PC-9 (cell line): ENCODE data around the gene ADIPOR1. TPM values are rescaled to one million over a fixed set of nuclear protein-coding genes. Genes with fewer than 3 reads are reported as not detected.

Experiments used
- BruUV-seq: library from RNA; stranded (reverse); fragments of 400-500 nt; replicated peaks from 2 replicates; lab custom pipeline; 2021; lab: Mats Ljungman, UMichigan
- CTCF ChIA-PET: fragments of 300-600 bp; sonication (Branson Sonifier 250); formaldehyde crosslinking; loops from one replicate; lab custom pipeline; 2022; ENCODE audit warnings: antibody characterized with exemption; lab: Charles Lee
- POLR2A ChIA-PET: fragments of 300-600 bp; sonication (Branson Sonifier 250); formaldehyde crosslinking; loops from one replicate; lab custom pipeline; 2022; ENCODE audit warnings: antibody characterized with exemption; ENCODE audit not compliant: unreplicated experiment; lab: Charles Lee
- DNase-seq, 2 experiments: peaks; one replicate each; pipeline versions ENCODE4 v3.0.0 to v3.0.0-alpha.2; 2015 to 2022; ENCODE audit warnings: mixed read lengths in 1 of 2
- H2AFZ ChIP-seq: fragments of 200-600 bp; sonication (generic); 2 replicates; pipeline ENCODE4 v1.8.1; 2017; ENCODE audit warnings: antibody characterized with exemption
- H3F3A ChIP-seq: fragments of 200-600 bp; sonication (generic); 2 replicates; pipeline ENCODE4 v1.8.1; 2017; ENCODE audit warnings: antibody characterized with exemption, mild to moderate bottlenecking, low read depth; ENCODE audit not compliant: insufficient read depth
- H3K27ac ChIP-seq: fragments of 200-600 bp; sonication (generic); 2 replicates; pipeline ENCODE4 v1.6.1; 2016; ENCODE audit warnings: mixed run types
- H3K27me3 ChIP-seq: fragments of 200-600 bp; sonication (generic); 2 replicates; pipeline ENCODE4 v1.6.1; 2016; ENCODE audit warnings: low read depth, mixed run types; ENCODE audit not compliant: insufficient read depth
- H3K36me3 ChIP-seq: fragments of 200-600 bp; sonication (generic); 2 replicates; pipeline ENCODE4 v1.6.1; 2016; ENCODE audit warnings: low read depth, mixed run types
- H3K4me1 ChIP-seq: fragments of 200-600 bp; sonication (generic); replicated peaks from 2 replicates; pipeline ENCODE4 v1.6.1; 2016; ENCODE audit warnings: mixed run types; ENCODE audit not compliant: insufficient read depth
- H3K4me2 ChIP-seq: fragments of 200-600 bp; sonication (generic); 2 replicates; pipeline ENCODE4 v1.6.1; 2017; ENCODE audit warnings: mixed run types
- H3K4me3 ChIP-seq: fragments of 200-600 bp; sonication (generic); 2 replicates; pipeline ENCODE4 v1.6.1; 2016; ENCODE audit warnings: mixed run types
- H3K79me2 ChIP-seq: fragments of 200-600 bp; sonication (generic); 2 replicates; pipeline ENCODE4 v1.6.1; 2017; ENCODE audit warnings: low read depth, mixed run types
- H3K9me2 ChIP-seq: fragments of 200-600 bp; sonication (generic); 2 replicates; pipeline ENCODE4 v1.8.1; 2017; ENCODE audit warnings: mild to moderate bottlenecking; ENCODE audit not compliant: insufficient read depth
- H3K9me3 ChIP-seq: fragments of 200-600 bp; sonication (generic); 2 replicates; pipeline ENCODE4 v1.8.1; 2016; ENCODE audit warnings: low read depth; ENCODE audit not compliant: insufficient read depth
- H4K20me1 ChIP-seq: fragments of 200-600 bp; sonication (generic); 2 replicates; pipeline ENCODE4 v1.8.1; 2017; ENCODE audit not compliant: insufficient read depth
- CTCF ChIP-seq: fragments of 200-600 bp; sonication (generic); conservative IDR thresholded peaks from 2 replicates; pipeline ENCODE4 v1.6.1; 2017; ENCODE audit warnings: mixed run types, antibody characterized with exemption, mild to moderate bottlenecking, moderate library complexity
- EZH2 ChIP-seq: fragments of 200-600 bp; sonication (generic); IDR thresholded peaks from 2 replicates; pipeline ENCODE4 v1.8.0; 2017; ENCODE audit warnings: antibody characterized with exemption, low read depth
- intact Hi-C: fragments of 100-400 bp; cut with micrococcal nuclease; formaldehyde crosslinking; loops from one replicate; pipeline ENCODE4 v1.10.0; 2022; ENCODE audit not compliant: unreplicated experiment
- total RNA-seq: library from RNA; stranded (reverse); gene quantifications from 2 replicates; pipeline ENCODE4 v1.2.3, GENCODE V29; 2021

The ADIPOR1 gene
- total RNA-seq, 1 experiment from 2014 or later: 102 TPM

- Histone ChIP-seq H3K79me2 (peaks cover 12% of the 10 kb centered on the region; the same call in 1 of the 2 replicates), H2AFZ (no peak overlapping the region), H3K4me2 (no peak overlapping the region), H4K20me1 (no peaks in the 10 kb centered on the region), H3K27me3 (no peaks in the 10 kb centered on the region; the same call in 1 of the 2 replicates), H3K9me3 (no peaks in the 10 kb centered on the region), H3F3A (peaks cover 15% of the 10 kb centered on the region; the same call in 1 of the 2 replicates), H3K36me3 (peaks cover 4% of the 10 kb centered on the region; the same call in 1 of the 2 replicates), H3K9me2 (no peaks in the 10 kb centered on the region), H3K4me1 (peaks cover 16% of the 10 kb centered on the region), H3K27ac (no peak overlapping the region), H3K4me3 (no peak overlapping the region)
- intact Hi-C loops: loop anchor here (1.0 to 5.0 kb wide), 2 partner anchors 43 to 162 kb away; partner anchors contain the start of gene KDM5B
- BruUV-seq: no TSS peak
- TF ChIP-seq EZH2 (no peak), CTCF (peak; percentile 68)
- ChIA-PET POLR2A (no interaction called here), CTCF (no interaction called here)
- peak in 1 of 2 experiments; percentile 49 for DNase-seq
Observed at GRCh38 chr1:202968895-202969295, 10.8 kb upstream of the ADIPOR1 start.

GRCh38 chr1:202968351-202968750, 10.2 kb upstream of the ADIPOR1 start:
- Histone ChIP-seq H3K4me1 (peaks cover 16% of the 10 kb centered on the region), H3K9me2 (no peaks in the 10 kb centered on the region), H3K27ac (no peak overlapping the region), H3K27me3 (no peaks in the 10 kb centered on the region), H2AFZ (no peak overlapping the region; the same call in 1 of the 2 replicates), H3K79me2 (peaks cover 12% of the 10 kb centered on the region; the same call in 1 of the 2 replicates), H3K4me3 (no peak overlapping the region), H3K36me3 (peaks cover 4% of the 10 kb centered on the region; the same call in 1 of the 2 replicates), H3K9me3 (no peaks in the 10 kb centered on the region), H3K4me2 (peak overlapping the region; percentile 94), H3F3A (peaks cover 15% of the 10 kb centered on the region; the same call in 1 of the 2 replicates), H4K20me1 (no peaks in the 10 kb centered on the region)
- ChIA-PET CTCF (interaction anchor here (0.5 to 0.8 kb wide), 4 partner anchors 16 to 370 kb away, joined by 3 to 9 read pairs (median 6); no protein-coding TSS in a partner anchor), POLR2A (no interaction called here)
- TF ChIP-seq CTCF (no peak), EZH2 (no peak)
- intact Hi-C loops: loop anchor here (5.0 kb wide), 1 partner anchor 161 kb away; the partner anchor contains the start of gene KDM5B
- no TSS peak for BruUV-seq
- DNase-seq: no peak

GRCh38 chr1:202967684-202968281, 9.7 kb upstream of the ADIPOR1 start:
- peaks cover 4% of the 10 kb centered on the region; the same call in 1 of the 2 replicates for H3K36me3 ChIP-seq
- peak overlapping the region; percentile 94 for H3K4me2 ChIP-seq
- ChIA-PET POLR2A (no interaction called here), CTCF (interaction anchor here (0.5 to 0.8 kb wide), 4 partner anchors 15 to 370 kb away, joined by 3 to 9 read pairs (median 6); no protein-coding TSS in a partner anchor)
- TF ChIP-seq EZH2: no peak
- TF ChIP-seq CTCF: no peak
- no peaks in the 10 kb centered on the region for H3K9me3 ChIP-seq
- H3K4me3 ChIP-seq: peak overlapping the region; percentile 99; the same call in 1 of the 2 replicates
- peaks cover 16% of the 10 kb centered on the region for H3K4me1 ChIP-seq
- no peaks in the 10 kb centered on the region for H3K9me2 ChIP-seq
- peaks cover 12% of the 10 kb centered on the region; the same call in 1 of the 2 replicates for H3K79me2 ChIP-seq
- H2AFZ ChIP-seq: peak overlapping the region; percentile 94
- DNase-seq: no peak
- no peak overlapping the region for H3K27ac ChIP-seq
- H3F3A ChIP-seq: peaks cover 15% of the 10 kb centered on the region; the same call in 1 of the 2 replicates
- H3K27me3 ChIP-seq: no peaks in the 10 kb centered on the region
- intact Hi-C loops: loop anchor here (5.0 kb wide), 1 partner anchor 160 kb away; the partner anchor contains the start of gene KDM5B
- no peaks in the 10 kb centered on the region for H4K20me1 ChIP-seq
- BruUV-seq: no TSS peak
